Fibroblast of peridontal ligament (primary cell): Measurements from ENCODE around the gene HNRNPCL4.
"Not testable (repeated sequence)": the region's sequence is repeated elsewhere in the genome, so short reads cannot be mapped to it uniquely, and the experiment has no call there.

ENCODE experiments used
- DNase-seq: peaks from one replicate; pipeline ENCODE4 v3.0.0-alpha.2; 2010; ENCODE audit errors: extremely low read depth

The HNRNPCL4 gene

DNA sequence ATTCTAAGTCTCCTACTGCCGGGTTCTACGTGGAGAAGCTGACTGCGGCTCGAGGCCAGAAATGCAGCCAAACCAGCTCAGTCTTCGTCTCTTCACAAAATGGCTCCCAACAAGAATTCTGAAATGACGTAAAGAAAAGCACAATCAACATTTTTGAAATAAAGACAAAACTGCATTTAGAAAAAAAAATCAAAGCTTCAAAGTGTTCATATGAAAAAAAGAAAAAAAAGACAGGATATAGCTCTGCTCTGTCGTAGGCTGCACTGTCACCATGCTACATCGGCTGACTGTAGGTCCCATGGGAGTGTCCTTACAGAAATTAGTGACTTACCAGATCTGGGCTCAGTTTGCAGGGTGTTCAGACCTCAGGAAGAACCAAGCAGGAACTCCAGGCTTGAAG lies at the start of gene HNRNPCL4:
Gene HNRNPCL4 (minus strand): TSS at position 101 of the 400 bp plus-strand sequence. CDS start 164 bp downstream, outside the sequence.
- not testable (repeated sequence) for DNase-seq

GRCh38 chr1:13208712-13209111 lies 43.3 kb upstream of the HNRNPCL4 start:
- not testable (repeated sequence) for DNase-seq

DNA sequence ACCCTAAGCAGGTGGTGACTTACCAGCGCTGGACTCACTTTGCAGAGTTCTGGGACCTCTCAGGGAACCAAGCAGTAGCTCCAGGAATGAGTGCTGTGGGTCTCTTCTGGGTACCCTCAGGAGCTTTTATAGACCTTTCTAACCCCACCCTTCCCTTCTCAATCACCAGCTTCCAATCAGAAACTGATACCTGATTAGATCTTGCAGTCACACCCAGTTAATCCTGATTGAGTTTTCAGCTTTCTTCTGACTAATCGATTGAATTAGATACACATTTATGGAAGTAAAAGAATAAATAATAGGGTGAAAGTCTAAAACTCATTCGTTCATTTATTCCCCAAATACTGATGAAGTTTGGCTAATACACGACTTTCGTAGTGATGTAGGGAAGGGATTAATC lies 35.9 kb upstream of the HNRNPCL4 start, which contains the start of gene PRAMEF13:
Gene PRAMEF13 (minus strand): TSS at position 101 of the 400 bp plus-strand sequence. CDS start 1,820 bp downstream, outside the sequence.
- DNase-seq: not testable (repeated sequence)

GRCh38 chr1:13171548-13171947 lies 6.1 kb upstream of the HNRNPCL4 start, which contains the start of gene PRAMEF9:
PRAMEF9 (plus strand) TSS chr1:13171848; CDS start chr1:13175281, 3,433 bp downstream.
- DNase-seq: not testable (repeated sequence)

- DNase-seq: not testable (repeated sequence)
These were observed 9.5 kb downstream of the HNRNPCL4 start, which contains the start of gene PRAMEF26 for GRCh38 chr1:13155909-13156308. PRAMEF26 (minus strand) TSS chr1:13156009; CDS start chr1:13153095, 2,914 bp downstream.

- DNase-seq: not testable (repeated sequence)
These were observed 48.7 kb downstream of the HNRNPCL4 start, which contains the start of gene HNRNPCL2 for GRCh38 chr1:13116754-13117153. HNRNPCL2 (minus strand) TSS chr1:13116854; CDS start chr1:13116400, 454 bp downstream.
